ENCODE measurements around the gene HP. TPM values are rescaled to one million over a fixed set of nuclear protein-coding genes. Genes with fewer than 3 reads are reported as not detected.
A peak's percentile ranks its signal among the peaks of the same experiment; 100 is the strongest.

Gene HP
- total and polyA plus RNA-seq, 2 of the 13 experiments (the other 11 are each of a cell fraction or from before 2014, with no cell fraction given), result 387 to 524 TPM

DNA sequence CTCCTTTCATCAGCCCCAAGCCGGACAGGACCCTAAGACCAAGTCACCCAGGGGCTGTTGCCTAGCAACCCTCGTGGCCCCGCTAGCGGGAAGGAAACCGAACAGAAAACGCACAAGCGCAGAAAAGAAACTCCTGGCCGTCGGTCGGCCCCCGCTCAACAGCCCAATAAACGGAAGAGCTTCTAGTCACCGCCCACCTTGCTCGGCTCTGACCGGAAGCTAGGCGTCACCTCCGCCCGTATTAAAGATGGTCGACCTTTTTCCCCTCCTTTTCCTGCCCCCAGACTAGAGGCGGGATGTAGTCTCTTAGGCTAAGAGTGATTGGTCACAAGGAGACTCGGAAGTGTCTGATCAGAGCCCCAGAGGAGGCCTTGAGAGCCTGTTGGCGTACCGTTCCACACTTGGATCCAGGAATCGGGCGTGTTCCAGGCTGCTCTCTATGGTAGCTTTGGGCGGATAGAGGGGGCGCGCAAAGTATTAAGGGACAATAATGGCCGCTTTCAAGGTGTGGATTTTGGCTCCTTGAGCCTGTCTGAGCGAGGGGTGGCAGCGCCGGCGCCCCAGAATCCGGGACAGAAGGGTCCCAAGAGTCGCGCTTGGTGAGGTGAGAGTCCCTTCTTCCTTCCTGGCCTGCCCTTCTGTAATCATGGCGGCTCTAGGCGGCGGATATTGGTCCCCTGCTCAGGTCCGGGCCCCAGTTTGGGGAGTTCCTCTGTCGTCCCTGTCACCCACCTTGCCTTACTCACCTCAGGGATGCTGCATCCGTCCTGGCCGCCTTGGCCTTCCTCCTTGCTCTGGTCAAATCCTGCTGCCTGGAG lies 39.4 kb downstream of the HP start, which contains the start of the genes DHX38 and TXNL4B (continued):
- TF ChIP-seq EHMT2 (IDR thresholded peaks at IDR 0.05; ENCODE audit: borderline replicate concordance, low read depth, low read length) (no peak; the same call in 1 of the 2 replicates), ZNF329 (CRISPR knock-in tag; IDR thresholded peaks at IDR 0.05; ENCODE audit: low read depth) (0 out of 2 replicates have a peak, but pooled peaks have one; percentile 16), ZNF235 (CRISPR knock-in tag; IDR thresholded peaks at IDR 0.05; ENCODE audit: borderline replicate concordance) (no peak; the same call in 1 of the 2 replicates), ZNF253 (CRISPR knock-in tag; IDR thresholded peaks at IDR 0.05; ENCODE audit: borderline replicate concordance) (no peak), ZNF709 (CRISPR knock-in tag; IDR thresholded peaks at IDR 0.05) (no peak; the same call in 1 of the 2 replicates), ZFX (CRISPR knock-in tag; IDR thresholded peaks at IDR 0.05; ENCODE audit: low read depth) (peak; percentile 94), ZNF83 (CRISPR knock-in tag; IDR thresholded peaks at IDR 0.05; ENCODE audit: borderline replicate concordance) (peak; percentile 50; the same call in 1 of the 2 replicates), HOXD1 (CRISPR knock-in tag; IDR thresholded peaks at IDR 0.05) (peak; percentile 44; the same call in 1 of the 2 replicates), SKI (IDR thresholded peaks at IDR 0.05; ENCODE audit: partially characterized antibody) (peak; percentile 55), NR2C2 (CRISPR knock-in tag; IDR thresholded peaks at IDR 0.05; ENCODE audit: borderline replicate concordance) (peak; percentile 95), KLF11 (CRISPR knock-in tag; IDR thresholded peaks at IDR 0.05) (peak; percentile 85), SRSF4 (IDR thresholded peaks at IDR 0.05; ENCODE audit: low read depth, low read length, poor library complexity, severe bottlenecking) (no peak), REPIN1 (CRISPR knock-in tag; IDR thresholded peaks at IDR 0.05; ENCODE audit: borderline replicate concordance, low read depth) (peak; percentile 40; the same call in 1 of the 2 replicates), TMF1 (CRISPR knock-in tag; IDR thresholded peaks at IDR 0.05; ENCODE audit: low read depth) (0 out of 2 replicates have a peak, but pooled peaks have one; percentile 51), XRCC5 (optimal IDR thresholded peaks at IDR 0.05; ENCODE audit: low read length) (peak; percentile 72), TBL1XR1 (IDR thresholded peaks at IDR 0.05; ENCODE audit: borderline replicate concordance, low read length, partially characterized antibody) (peak; percentile 22)
- TF ChIP-seq, protein P1, sequence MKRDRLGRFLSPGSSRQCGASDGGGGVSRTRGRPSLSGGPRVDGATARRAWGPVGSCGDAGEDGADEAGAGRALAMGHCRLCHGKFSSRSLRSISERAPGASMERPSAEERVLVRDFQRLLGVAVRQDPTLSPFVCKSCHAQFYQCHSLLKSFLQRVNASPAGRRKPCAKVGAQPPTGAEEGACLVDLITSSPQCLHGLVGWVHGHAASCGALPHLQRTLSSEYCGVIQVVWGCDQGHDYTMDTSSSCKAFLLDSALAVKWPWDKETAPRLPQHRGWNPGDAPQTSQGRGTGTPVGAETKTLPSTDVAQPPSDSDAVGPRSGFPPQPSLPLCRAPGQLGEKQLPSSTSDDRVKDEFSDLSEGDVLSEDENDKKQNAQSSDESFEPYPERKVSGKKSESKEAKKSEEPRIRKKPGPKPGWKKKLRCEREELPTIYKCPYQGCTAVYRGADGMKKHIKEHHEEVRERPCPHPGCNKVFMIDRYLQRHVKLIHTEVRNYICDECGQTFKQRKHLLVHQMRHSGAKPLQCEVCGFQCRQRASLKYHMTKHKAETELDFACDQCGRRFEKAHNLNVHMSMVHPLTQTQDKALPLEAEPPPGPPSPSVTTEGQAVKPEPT (CRISPR knock-in tag; IDR thresholded peaks at IDR 0.05; ENCODE audit: low read depth), result no peak; the same call in 1 of the 2 replicates
- TF ChIP-seq, protein P2, sequence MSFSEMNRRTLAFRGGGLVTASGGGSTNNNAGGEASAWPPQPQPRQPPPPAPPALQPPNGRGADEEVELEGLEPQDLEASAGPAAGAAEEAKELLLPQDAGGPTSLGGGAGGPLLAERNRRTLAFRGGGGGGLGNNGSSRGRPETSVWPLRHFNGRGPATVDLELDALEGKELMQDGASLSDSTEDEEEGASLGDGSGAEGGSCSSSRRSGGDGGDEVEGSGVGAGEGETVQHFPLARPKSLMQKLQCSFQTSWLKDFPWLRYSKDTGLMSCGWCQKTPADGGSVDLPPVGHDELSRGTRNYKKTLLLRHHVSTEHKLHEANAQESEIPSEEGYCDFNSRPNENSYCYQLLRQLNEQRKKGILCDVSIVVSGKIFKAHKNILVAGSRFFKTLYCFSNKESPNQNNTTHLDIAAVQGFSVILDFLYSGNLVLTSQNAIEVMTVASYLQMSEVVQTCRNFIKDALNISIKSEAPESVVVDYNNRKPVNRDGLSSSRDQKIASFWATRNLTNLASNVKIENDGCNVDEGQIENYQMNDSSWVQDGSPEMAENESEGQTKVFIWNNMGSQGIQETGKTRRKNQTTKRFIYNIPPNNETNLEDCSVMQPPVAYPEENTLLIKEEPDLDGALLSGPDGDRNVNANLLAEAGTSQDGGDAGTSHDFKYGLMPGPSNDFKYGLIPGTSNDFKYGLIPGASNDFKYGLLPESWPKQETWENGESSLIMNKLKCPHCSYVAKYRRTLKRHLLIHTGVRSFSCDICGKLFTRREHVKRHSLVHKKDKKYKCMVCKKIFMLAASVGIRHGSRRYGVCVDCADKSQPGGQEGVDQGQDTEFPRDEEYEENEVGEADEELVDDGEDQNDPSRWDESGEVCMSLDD (CRISPR knock-in tag; IDR thresholded peaks at IDR 0.05; ENCODE audit: borderline replicate concordance), result 0 out of 2 replicates have a peak, but pooled peaks have one; percentile 19
- TF ChIP-seq, protein P3, sequence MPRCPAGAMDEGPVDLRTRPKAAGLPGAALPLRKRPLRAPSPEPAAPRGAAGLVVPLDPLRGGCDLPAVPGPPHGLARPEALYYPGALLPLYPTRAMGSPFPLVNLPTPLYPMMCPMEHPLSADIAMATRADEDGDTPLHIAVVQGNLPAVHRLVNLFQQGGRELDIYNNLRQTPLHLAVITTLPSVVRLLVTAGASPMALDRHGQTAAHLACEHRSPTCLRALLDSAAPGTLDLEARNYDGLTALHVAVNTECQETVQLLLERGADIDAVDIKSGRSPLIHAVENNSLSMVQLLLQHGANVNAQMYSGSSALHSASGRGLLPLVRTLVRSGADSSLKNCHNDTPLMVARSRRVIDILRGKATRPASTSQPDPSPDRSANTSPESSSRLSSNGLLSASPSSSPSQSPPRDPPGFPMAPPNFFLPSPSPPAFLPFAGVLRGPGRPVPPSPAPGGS (CRISPR knock-in tag; IDR thresholded peaks at IDR 0.05), result peak; percentile 56; the same call in 1 of the 2 replicates
- TF ChIP-seq, protein P4, sequence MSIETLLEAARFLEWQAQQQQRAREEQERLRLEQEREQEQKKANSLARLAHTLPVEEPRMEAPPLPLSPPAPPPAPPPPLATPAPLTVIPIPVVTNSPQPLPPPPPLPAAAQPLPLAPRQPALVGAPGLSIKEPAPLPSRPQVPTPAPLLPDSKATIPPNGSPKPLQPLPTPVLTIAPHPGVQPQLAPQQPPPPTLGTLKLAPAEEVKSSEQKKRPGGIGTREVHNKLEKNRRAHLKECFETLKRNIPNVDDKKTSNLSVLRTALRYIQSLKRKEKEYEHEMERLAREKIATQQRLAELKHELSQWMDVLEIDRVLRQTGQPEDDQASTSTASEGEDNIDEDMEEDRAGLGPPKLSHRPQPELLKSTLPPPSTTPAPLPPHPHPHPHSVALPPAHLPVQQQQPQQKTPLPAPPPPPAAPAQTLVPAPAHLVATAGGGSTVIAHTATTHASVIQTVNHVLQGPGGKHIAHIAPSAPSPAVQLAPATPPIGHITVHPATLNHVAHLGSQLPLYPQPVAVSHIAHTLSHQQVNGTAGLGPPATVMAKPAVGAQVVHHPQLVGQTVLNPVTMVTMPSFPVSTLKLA (IDR thresholded peaks at IDR 0.05), result peak; percentile 45

Measured in HepG2 (cell line).